NCI-H1417 treated with DMSO at 0.1 percent for 48 hours (cell line): ENCODE data around the gene NUDT13.

ENCODE experiments used
- DNase-seq: peaks from one replicate; lab custom pipeline; 2025; lab: John Stamatoyannopoulos, UW

The NUDT13 gene

GRCh38 chr10:73166972-73167371, 56.7 kb downstream of the NUDT13 start:
- DNase-seq = no peak

DNA sequence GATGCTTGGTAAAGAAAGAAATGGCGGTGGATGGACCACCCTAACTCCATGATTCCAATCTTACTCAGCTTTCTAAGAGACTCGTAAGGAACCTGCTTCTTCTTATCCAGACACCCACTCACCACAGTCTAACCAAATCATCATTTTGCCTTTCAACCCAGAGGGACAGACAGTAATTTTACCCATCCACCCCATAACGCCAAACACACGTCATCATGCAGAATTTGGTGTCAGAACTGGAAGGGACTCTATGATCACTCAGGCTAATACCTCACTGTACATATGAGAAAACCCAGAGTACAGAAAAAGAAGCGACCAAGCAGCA, 57.2 kb downstream of the NUDT13 start:
- DNase-seq = no peak

DNA sequence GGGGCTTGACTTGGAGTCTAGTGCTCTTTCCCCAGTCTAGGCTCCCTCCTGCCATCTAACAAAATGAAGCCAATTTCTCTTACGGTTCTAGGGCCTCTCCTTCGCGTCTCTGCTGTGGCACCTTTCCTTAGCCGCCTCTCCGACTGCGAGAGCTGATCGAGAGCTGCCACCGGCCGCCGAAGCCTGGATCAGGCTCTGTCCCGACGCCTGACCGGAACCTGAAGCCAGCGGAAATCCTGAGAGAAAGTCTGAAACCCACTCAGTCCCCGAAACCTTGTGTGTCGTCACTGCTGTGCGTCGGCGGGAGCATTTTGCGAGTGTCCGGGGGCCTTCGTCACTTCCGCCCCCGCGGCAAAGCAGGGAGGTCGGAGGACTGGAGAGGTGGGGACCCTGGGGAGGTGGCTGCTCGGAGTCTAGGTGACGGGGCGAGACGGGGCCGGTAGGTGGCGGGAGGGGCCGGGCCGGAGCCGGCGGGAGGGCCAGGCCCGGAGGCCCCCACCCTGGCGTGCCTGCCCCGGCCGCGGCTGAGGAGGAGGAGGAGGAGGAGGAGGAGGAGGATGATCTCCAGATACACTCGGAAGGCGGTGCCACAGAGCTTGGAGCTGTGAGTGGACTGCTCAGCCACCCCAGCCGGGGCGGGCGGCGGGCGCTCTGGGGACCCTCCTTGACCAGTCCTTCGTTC, 57.7 kb downstream of the NUDT13 start, which contains the start of the genes ECD and FAM149B1:
Gene ECD, minus strand, starts transcription at position 226 of the 682 bp plus-strand sequence. CDS start 4,071 bp downstream, outside the sequence.
Gene FAM149B1, plus strand, starts transcription at position 337 of the 682 bp plus-strand sequence. Its CDS starts 221 bp downstream, at position 558.
- no peak for DNase-seq

DNA sequence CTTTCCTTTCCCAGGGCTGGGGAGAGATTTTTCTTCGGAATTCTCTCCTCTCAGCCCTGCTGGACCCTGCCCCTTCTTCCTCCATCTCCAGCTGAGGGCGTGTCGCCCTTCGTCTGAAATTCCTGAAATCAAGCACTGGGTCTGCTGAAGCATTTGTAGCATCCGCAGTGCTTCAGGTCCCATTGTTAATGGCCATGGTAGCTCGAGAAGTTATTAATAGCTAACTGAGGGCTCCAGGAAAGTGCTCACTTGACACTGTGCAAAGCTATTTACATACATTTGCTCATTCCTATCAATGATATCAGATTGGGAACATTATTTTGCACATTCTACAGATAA, 58.2 kb downstream of the NUDT13 start:
- no peak for DNase-seq

- no peak for DNase-seq
These were observed 59.1 kb downstream of the NUDT13 start for GRCh38 chr10:73169320-73169719.

DNA sequence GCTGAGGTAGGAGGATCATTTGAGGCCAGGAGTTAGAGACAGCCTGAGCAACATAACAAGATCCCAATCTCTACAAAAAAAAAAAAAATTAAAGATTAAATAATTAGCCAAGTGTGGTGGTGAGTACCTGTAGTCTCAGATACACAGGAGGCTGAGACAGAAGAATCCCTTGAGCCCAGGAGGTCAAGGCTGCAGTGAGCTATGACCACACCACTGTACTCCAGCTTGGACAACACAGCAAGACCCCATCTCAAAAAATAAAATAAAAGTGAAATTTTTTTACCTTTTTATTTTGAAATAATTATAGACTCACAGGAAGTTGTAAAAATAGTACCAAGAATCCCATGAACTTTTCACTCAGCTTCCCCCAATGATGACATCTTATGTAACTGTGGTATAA, 62.6 kb downstream of the NUDT13 start:
- DNase-seq = no peak

GRCh38 chr10:73174148-73174925, 64.1 kb downstream of the NUDT13 start:
- no peak for DNase-seq
